Liver (tissue), 10 donors: Measurements from ENCODE around the gene ATP6AP1. TPM values are rescaled to one million over a fixed set of nuclear protein-coding genes. Genes with fewer than 3 reads are reported as not detected.

Experiments used
- DNase-seq: peaks from one replicate; pipeline ENCODE4 v3.0.0-alpha.2; 2017; ENCODE audit warnings: low spot score
- H3K27ac ChIP-seq, 2 donors: one replicate each; pipeline ENCODE4 v1.7.0; 2013; ENCODE audit warnings: inconsistent platforms in 2 of 2, low read length in 2 of 2, control low read depth in 1 of 2, low read depth in 1 of 2, mild to moderate bottlenecking in 1 of 2
- H3K27me3 ChIP-seq, 4 donors: one replicate each; pipeline versions ENCODE4 v1.6.1 to v1.7.0; 2013; ENCODE audit warnings: low read length in 3 of 4, inconsistent platforms in 1 of 4, mild to moderate bottlenecking in 1 of 4, moderate library complexity in 1 of 4; ENCODE audit not compliant: control insufficient read depth in 4 of 4, insufficient read depth in 4 of 4
- H3K36me3 ChIP-seq, 4 donors: one replicate each; pipeline versions ENCODE4 v1.6.1 to v1.7.0; 2013; ENCODE audit warnings: low read length in 3 of 4, mild to moderate bottlenecking in 3 of 4, low read depth in 1 of 4, moderate library complexity in 1 of 4; ENCODE audit not compliant: control insufficient read depth in 4 of 4, insufficient read depth in 3 of 4
- H3K4me1 ChIP-seq, 4 donors: one replicate each; pipeline versions ENCODE4 v1.6.1 to v1.7.0; 2013; ENCODE audit warnings: low read length in 3 of 4, mild to moderate bottlenecking in 3 of 4, moderate library complexity in 1 of 4; ENCODE audit not compliant: control insufficient read depth in 4 of 4, insufficient read depth in 4 of 4
- H3K4me3 ChIP-seq, 3 donors: one replicate each; pipeline versions ENCODE4 v1.6.1 to v1.7.0; 2013; ENCODE audit warnings: low read length in 3 of 3, control low read depth in 1 of 3, low read depth in 1 of 3, mild to moderate bottlenecking in 1 of 3
- H3K9ac ChIP-seq, 2 donors: one replicate each; pipeline ENCODE4 v1.7.0; 2013; ENCODE audit warnings: low read length in 2 of 2, mild to moderate bottlenecking in 2 of 2, moderate library complexity in 2 of 2, control low read depth in 1 of 2, low read depth in 1 of 2
- H3K9me3 ChIP-seq, 4 donors: one replicate each; pipeline versions ENCODE4 v1.6.1 to v1.7.0; 2013; ENCODE audit warnings: low read length in 3 of 4; ENCODE audit not compliant: control insufficient read depth in 4 of 4
- FOXA1 ChIP-seq: IDR thresholded peaks from 2 replicates; pipeline ENCODE4 v1.6.1; 2016; ENCODE audit warnings: antibody characterized with exemption
- FOXA2 ChIP-seq: IDR thresholded peaks from 2 replicates; pipeline ENCODE4 v1.6.1; 2016; ENCODE audit warnings: antibody characterized with exemption
- HNF4A ChIP-seq, 2 donors: conservative IDR thresholded peaks; 2 replicates each; pipeline ENCODE4 v1.6.1; 2016; ENCODE audit warnings: antibody characterized with exemption in 2 of 2, mild to moderate bottlenecking in 2 of 2
- HNF4G ChIP-seq: IDR thresholded peaks from 2 replicates; pipeline ENCODE4 v1.6.1; 2016; ENCODE audit warnings: antibody characterized with exemption
- JUND ChIP-seq, 2 donors: IDR thresholded peaks; 2 replicates each; pipeline ENCODE4 v1.6.1; 2016; ENCODE audit warnings: antibody characterized with exemption in 2 of 2
- RAD21 ChIP-seq, 2 donors: IDR thresholded peaks; 2 replicates each; pipeline ENCODE4 v1.6.1; 2016; ENCODE audit warnings: antibody characterized with exemption in 2 of 2, mild to moderate bottlenecking in 2 of 2
- RXRA ChIP-seq, 2 donors: IDR thresholded peaks; 2 replicates each; pipeline ENCODE4 v1.6.1; 2017 to 2018; ENCODE audit warnings: antibody characterized with exemption in 2 of 2, mild to moderate bottlenecking in 1 of 2
- SP1 ChIP-seq: IDR thresholded peaks from 2 replicates; pipeline ENCODE4 v1.6.1; 2018; ENCODE audit warnings: antibody characterized with exemption, mild to moderate bottlenecking
- TAF1 ChIP-seq: conservative IDR thresholded peaks from 2 replicates; pipeline ENCODE4 v1.6.1; 2016; ENCODE audit warnings: antibody characterized with exemption, mild to moderate bottlenecking
- YY1 ChIP-seq: IDR thresholded peaks from 2 replicates; pipeline ENCODE4 v1.6.1; 2016; ENCODE audit warnings: antibody characterized with exemption, mild to moderate bottlenecking
- WGBS: extraction: QIAGEN DNeasy Blood & Tissue Kit; methylation state at CpG from one replicate; pipeline ENCODE4 v1.1.7; 2013; 5-methylcytosine and 5-hydroxymethylcytosine counted together
- polyA plus RNA-seq, 2 donors: library from polyadenylated mRNA; stranded (reverse) in 1 of 2; unstranded in 1 of 2; fragments of 200-250 nt in 1 of 2; fragments of >200 nt in 1 of 2; fragmentation: Nextera tagmentation in 1 of 2; extraction: Ambion mirVana in 1 of 2; gene quantifications; one replicate each; pipeline versions ENCODE4 v1.2.1 to v1.2.3, GENCODE V29; 2013 to 2015
- small RNA-seq: library from RNA; depleted of rRNA; stranded (forward); fragments of <200 nt; gene quantifications from one replicate; pipeline ENCODE3, GENCODE V24; 2014
- total RNA-seq, 2 donors: library from RNA; depleted of rRNA; stranded (reverse); fragments of >200 nt; gene quantifications; one replicate each; pipeline ENCODE4 v1.2.3, GENCODE V29; 2014
- TF ChIP-seq, protein P1 (sequence below): fragments of 150-350 bp; IDR thresholded peaks from 2 replicates; pipeline ENCODE4 v1.5.1; 2017; ENCODE audit warnings: improper control_type of control experiment, low read depth, low read length; ENCODE audit not compliant: missing input control
- TF ChIP-seq, protein P2 (sequence below): IDR thresholded peaks from 2 replicates; pipeline ENCODE4 v1.6.1; 2016; ENCODE audit warnings: antibody characterized with exemption
- TF ChIP-seq, protein P3 (sequence below): IDR thresholded peaks from 2 replicates; pipeline ENCODE4 v1.6.1; 2016; ENCODE audit warnings: antibody characterized with exemption
- TF ChIP-seq, protein P4 (sequence below): IDR thresholded peaks from 2 replicates; pipeline ENCODE4 v1.6.1; 2016; ENCODE audit warnings: antibody characterized with exemption, mild to moderate bottlenecking
- donor health status: healthy.
- donor health status: healthy.
- donor health status: healthy.
- donor health status: healthy.
- donor health status: healthy.

The ATP6AP1 gene
- total and polyA plus RNA-seq, 4 donors = 35.2 to 43.3 (median 40.8) TPM

DNA sequence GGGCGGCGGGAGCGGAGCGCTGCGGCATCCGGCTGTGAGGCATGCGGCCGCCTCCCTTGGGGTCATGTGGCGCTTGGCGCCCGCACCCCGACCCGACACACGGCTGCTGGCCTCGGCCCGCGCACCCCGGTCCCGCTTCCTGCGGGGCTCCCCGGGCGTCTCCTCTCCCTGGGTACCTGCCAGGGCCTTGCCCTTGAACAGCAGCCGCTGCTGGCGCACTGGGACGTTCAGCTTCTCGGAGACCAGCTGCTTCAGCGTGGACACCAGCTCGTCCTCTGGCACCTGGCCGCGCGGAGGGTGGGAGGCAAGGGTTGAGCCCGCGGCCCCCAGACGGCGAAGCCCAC lies 57.5 kb downstream of the ATP6AP1 start:
- DNase-seq = no peak
- H3K27ac ChIP-seq = peak overlapping the region; percentile 67 to 73
- H3K9ac ChIP-seq = peak overlapping the region; percentile 20 to 31
- H3K4me3 ChIP-seq = peak overlapping the region; percentile 59 to 86 (median 78)
- TF ChIP-seq HNF4A (conservative IDR thresholded peaks at IDR 0.05) (no peak), FOXA2 (no peak), FOXA1 (no peak), YY1 (no peak), HNF4G (no peak), JUND (IDR thresholded peaks at IDR 0.05) (no peak), TAF1 (no peak), RXRA (IDR thresholded peaks at IDR 0.05) (no peak), SP1 (no peak), RAD21 (IDR thresholded peaks at IDR 0.05) (no peak)
- TF ChIP-seq, protein P1, sequence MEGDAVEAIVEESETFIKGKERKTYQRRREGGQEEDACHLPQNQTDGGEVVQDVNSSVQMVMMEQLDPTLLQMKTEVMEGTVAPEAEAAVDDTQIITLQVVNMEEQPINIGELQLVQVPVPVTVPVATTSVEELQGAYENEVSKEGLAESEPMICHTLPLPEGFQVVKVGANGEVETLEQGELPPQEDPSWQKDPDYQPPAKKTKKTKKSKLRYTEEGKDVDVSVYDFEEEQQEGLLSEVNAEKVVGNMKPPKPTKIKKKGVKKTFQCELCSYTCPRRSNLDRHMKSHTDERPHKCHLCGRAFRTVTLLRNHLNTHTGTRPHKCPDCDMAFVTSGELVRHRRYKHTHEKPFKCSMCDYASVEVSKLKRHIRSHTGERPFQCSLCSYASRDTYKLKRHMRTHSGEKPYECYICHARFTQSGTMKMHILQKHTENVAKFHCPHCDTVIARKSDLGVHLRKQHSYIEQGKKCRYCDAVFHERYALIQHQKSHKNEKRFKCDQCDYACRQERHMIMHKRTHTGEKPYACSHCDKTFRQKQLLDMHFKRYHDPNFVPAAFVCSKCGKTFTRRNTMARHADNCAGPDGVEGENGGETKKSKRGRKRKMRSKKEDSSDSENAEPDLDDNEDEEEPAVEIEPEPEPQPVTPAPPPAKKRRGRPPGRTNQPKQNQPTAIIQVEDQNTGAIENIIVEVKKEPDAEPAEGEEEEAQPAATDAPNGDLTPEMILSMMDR = no peak
- TF ChIP-seq, protein P2, sequence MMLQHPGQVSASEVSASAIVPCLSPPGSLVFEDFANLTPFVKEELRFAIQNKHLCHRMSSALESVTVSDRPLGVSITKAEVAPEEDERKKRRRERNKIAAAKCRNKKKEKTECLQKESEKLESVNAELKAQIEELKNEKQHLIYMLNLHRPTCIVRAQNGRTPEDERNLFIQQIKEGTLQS = no peak
- TF ChIP-seq, protein P3, sequence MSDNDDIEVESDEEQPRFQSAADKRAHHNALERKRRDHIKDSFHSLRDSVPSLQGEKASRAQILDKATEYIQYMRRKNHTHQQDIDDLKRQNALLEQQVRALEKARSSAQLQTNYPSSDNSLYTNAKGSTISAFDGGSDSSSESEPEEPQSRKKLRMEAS = no peak
- TF ChIP-seq, protein P4, sequence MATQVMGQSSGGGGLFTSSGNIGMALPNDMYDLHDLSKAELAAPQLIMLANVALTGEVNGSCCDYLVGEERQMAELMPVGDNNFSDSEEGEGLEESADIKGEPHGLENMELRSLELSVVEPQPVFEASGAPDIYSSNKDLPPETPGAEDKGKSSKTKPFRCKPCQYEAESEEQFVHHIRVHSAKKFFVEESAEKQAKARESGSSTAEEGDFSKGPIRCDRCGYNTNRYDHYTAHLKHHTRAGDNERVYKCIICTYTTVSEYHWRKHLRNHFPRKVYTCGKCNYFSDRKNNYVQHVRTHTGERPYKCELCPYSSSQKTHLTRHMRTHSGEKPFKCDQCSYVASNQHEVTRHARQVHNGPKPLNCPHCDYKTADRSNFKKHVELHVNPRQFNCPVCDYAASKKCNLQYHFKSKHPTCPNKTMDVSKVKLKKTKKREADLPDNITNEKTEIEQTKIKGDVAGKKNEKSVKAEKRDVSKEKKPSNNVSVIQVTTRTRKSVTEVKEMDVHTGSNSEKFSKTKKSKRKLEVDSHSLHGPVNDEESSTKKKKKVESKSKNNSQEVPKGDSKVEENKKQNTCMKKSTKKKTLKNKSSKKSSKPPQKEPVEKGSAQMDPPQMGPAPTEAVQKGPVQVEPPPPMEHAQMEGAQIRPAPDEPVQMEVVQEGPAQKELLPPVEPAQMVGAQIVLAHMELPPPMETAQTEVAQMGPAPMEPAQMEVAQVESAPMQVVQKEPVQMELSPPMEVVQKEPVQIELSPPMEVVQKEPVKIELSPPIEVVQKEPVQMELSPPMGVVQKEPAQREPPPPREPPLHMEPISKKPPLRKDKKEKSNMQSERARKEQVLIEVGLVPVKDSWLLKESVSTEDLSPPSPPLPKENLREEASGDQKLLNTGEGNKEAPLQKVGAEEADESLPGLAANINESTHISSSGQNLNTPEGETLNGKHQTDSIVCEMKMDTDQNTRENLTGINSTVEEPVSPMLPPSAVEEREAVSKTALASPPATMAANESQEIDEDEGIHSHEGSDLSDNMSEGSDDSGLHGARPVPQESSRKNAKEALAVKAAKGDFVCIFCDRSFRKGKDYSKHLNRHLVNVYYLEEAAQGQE = no peak
- no peaks in the 10 kb centered on the region for H3K27me3 ChIP-seq
- 3% methylated on average over 35 of the region's 35 CpGs for WGBS
- H3K9me3 ChIP-seq = no peaks in the 10 kb centered on the region
- H3K4me1 ChIP-seq = peaks cover 11 to 36% (median 20%) of the 10 kb centered on the region in 4 donors
- H3K36me3 ChIP-seq = peaks cover 0 to 6% (median 2%) of the 10 kb centered on the region in 4 donors

Small RNA genes within 50 kb of the gene (small RNA-seq; reads per million reads assigned to genes)
- gene MIR6858 = 0.07 reads per million
- gene SNORA70 = not detected

Other genes with a start within 250 kb of the ATP6AP1 start
- not detected for gene OPN1MW, start 246.1 kb upstream of the ATP6AP1 start, total RNA-seq
- not detected for gene OPN1MW, start 246.1 kb upstream of the ATP6AP1 start, polyA plus RNA-seq
- gene OPN1MW2, start 208.9 kb upstream of the ATP6AP1 start, total RNA-seq = not detected
- not detected for gene OPN1MW2, start 208.9 kb upstream of the ATP6AP1 start, polyA plus RNA-seq
- not detected for gene OPN1MW3, start 171.1 kb upstream of the ATP6AP1 start, total RNA-seq
- not detected for gene OPN1MW3, start 171.1 kb upstream of the ATP6AP1 start, polyA plus RNA-seq
- not detected for gene TEX28, start 133.6 kb upstream of the ATP6AP1 start, total RNA-seq
- not detected for gene TEX28, start 133.6 kb upstream of the ATP6AP1 start, polyA plus RNA-seq
- under 1 TPM in 1 of 2 donors, not detected in 1; under 0.01 TPM for gene TKTL1, start 132.9 kb upstream of the ATP6AP1 start, total RNA-seq
- gene TKTL1, start 132.9 kb upstream of the ATP6AP1 start, polyA plus RNA-seq = not detected
- gene FLNA, start 54.0 kb upstream of the ATP6AP1 start, total RNA-seq = 100 to 1,000 TPM; 150 to 152 TPM
- 10 to 100 TPM; 23.4 to 84.8 TPM for gene FLNA, start 54.0 kb upstream of the ATP6AP1 start, polyA plus RNA-seq
- 10 to 100 TPM; 11.6 to 18.5 TPM for gene EMD, start 49.4 kb upstream of the ATP6AP1 start, total RNA-seq
- gene EMD, start 49.4 kb upstream of the ATP6AP1 start, polyA plus RNA-seq = 10 to 100 TPM; 15.5 to 38.0 TPM
- 1,000 to 10,000 TPM; 1,323 to 1,523 TPM for gene RPL10, start 30.3 kb upstream of the ATP6AP1 start, total RNA-seq
- gene RPL10, start 30.3 kb upstream of the ATP6AP1 start, polyA plus RNA-seq = 1,000 to 10,000 TPM in 1 of 2 donors, 100 to 1,000 TPM in 1; 446 to 1,644 TPM
- gene DNASE1L1, start 19.4 kb upstream of the ATP6AP1 start, total RNA-seq = 10 to 100 TPM; 14.6 to 22.1 TPM
- 10 to 100 TPM in 1 of 2 donors, 1 to 10 TPM in 1; 9.3 to 18.7 TPM for gene DNASE1L1, start 19.4 kb upstream of the ATP6AP1 start, polyA plus RNA-seq
- 10 to 100 TPM in 1 of 2 donors, 1 to 10 TPM in 1; 7.8 to 15.6 TPM for gene TAFAZZIN, start 17.1 kb upstream of the ATP6AP1 start, total RNA-seq
- gene TAFAZZIN, start 17.1 kb upstream of the ATP6AP1 start, polyA plus RNA-seq = 10 to 100 TPM; 10.6 to 16.3 TPM
- gene GDI1, start 8.5 kb downstream of the ATP6AP1 start, total RNA-seq = 10 to 100 TPM; 13.3 to 27.7 TPM
- 10 to 100 TPM; 12.8 to 35.6 TPM for gene GDI1, start 8.5 kb downstream of the ATP6AP1 start, polyA plus RNA-seq
- gene FAM50A, start 15.5 kb downstream of the ATP6AP1 start, total RNA-seq = 10 to 100 TPM; 10.9 to 13.4 TPM
- 10 to 100 TPM; 14.6 to 25.1 TPM for gene FAM50A, start 15.5 kb downstream of the ATP6AP1 start, polyA plus RNA-seq
- gene PLXNA3, start 29.6 kb downstream of the ATP6AP1 start, total RNA-seq = 1 to 10 TPM; 1.1 to 1.7 TPM
- 1 to 10 TPM; 1.3 to 1.7 TPM for gene PLXNA3, start 29.6 kb downstream of the ATP6AP1 start, polyA plus RNA-seq
- 10 to 100 TPM in 1 of 2 donors, 1 to 10 TPM in 1; 8.5 to 18.1 TPM for gene LAGE3, start 50.6 kb downstream of the ATP6AP1 start, total RNA-seq
- gene LAGE3, start 50.6 kb downstream of the ATP6AP1 start, polyA plus RNA-seq = 10 to 100 TPM; 12.4 to 13.1 TPM
- 10 to 100 TPM; 19.8 to 22.2 TPM for gene UBL4A, start 57.9 kb downstream of the ATP6AP1 start, total RNA-seq
- gene UBL4A, start 57.9 kb downstream of the ATP6AP1 start, polyA plus RNA-seq = 10 to 100 TPM; 13.9 to 21.9 TPM
- 1 to 10 TPM; 3.5 to 5.6 TPM for gene SLC10A3, start 62.0 kb downstream of the ATP6AP1 start, total RNA-seq
- 1 to 10 TPM; 3.2 to 5.4 TPM for gene SLC10A3, start 62.0 kb downstream of the ATP6AP1 start, polyA plus RNA-seq
- 10 to 100 TPM; 11.6 to 33.5 TPM for gene FAM3A, start 87.6 kb downstream of the ATP6AP1 start, total RNA-seq
- gene FAM3A, start 87.6 kb downstream of the ATP6AP1 start, polyA plus RNA-seq = 10 to 100 TPM; 35.0 to 36.3 TPM
- gene G6PD, start 118.2 kb downstream of the ATP6AP1 start, total RNA-seq = 10 to 100 TPM in 1 of 2 donors, 1 to 10 TPM in 1; 6.9 to 23.6 TPM
- 1 to 10 TPM; 1.9 to 4.0 TPM for gene G6PD, start 118.2 kb downstream of the ATP6AP1 start, polyA plus RNA-seq
- gene IKBKG, start 118.9 kb downstream of the ATP6AP1 start, total RNA-seq = 10 to 100 TPM; 17.1 to 46.0 TPM
- gene IKBKG, start 118.9 kb downstream of the ATP6AP1 start, polyA plus RNA-seq = 10 to 100 TPM; 26.0 to 74.1 TPM
- gene CTAG1A, start 156.5 kb downstream of the ATP6AP1 start, total RNA-seq = not detected
- not detected for gene CTAG1A, start 156.5 kb downstream of the ATP6AP1 start, polyA plus RNA-seq
- not detected for gene CTAG1B, start 190.6 kb downstream of the ATP6AP1 start, total RNA-seq
- gene CTAG1B, start 190.6 kb downstream of the ATP6AP1 start, polyA plus RNA-seq = not detected
- not detected for gene CTAG2, start 224.9 kb downstream of the ATP6AP1 start, total RNA-seq
- not detected for gene CTAG2, start 224.9 kb downstream of the ATP6AP1 start, polyA plus RNA-seq